T follicular helper cell (primary cell): ENCODE measurements around the gene OPTN.
"Not testable (repeated sequence)": the region's sequence is repeated elsewhere in the genome, so short reads cannot be mapped to it uniquely, and the experiment has no call there.

Experiments
- DNase-seq: peaks from one replicate; pipeline ENCODE4 v3.0.0-alpha.2; 2020; ENCODE audit warnings: low read depth

The OPTN gene

DNA sequence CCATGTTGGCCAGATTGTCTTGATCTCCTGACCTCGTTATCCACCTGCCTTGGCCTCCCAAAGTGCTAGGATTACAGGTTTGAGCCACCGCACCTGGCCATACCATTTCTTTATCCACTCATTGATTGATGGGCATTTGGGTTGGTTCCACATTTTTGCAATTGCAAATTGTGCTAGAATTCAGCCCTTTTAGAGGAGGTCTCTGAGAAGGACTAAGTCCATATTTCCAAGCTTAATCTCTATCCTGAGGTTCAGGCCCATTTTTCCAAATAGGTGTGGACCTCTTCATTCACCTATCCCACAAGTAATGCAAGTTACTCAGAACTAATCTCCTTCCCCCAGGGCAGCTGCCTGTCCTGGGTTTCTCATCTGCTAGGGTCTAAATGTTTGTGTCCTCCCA lies 9.7 kb upstream of the OPTN start:
- DNase-seq, result no peak

DNA sequence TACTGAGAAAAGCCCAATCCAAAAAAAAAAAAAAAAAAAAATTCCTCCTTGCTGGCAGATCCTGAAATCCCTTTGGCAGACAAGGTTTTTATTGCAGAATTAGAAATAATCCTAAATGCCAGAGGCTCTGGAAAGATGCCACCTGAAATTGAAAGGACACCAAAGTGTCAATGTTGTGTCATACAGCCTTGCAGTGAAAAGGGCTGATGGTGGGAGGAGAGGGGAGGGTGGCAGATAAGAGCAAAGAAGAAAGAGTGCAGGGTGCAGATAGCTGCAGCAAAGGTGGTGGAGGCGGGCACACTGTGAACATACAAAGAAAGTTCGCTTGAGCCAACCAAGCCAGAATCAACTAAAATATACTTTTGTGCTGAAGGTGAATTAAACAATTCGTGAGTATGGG lies 8.2 kb upstream of the OPTN start:
- DNase-seq, result no peak

DNA sequence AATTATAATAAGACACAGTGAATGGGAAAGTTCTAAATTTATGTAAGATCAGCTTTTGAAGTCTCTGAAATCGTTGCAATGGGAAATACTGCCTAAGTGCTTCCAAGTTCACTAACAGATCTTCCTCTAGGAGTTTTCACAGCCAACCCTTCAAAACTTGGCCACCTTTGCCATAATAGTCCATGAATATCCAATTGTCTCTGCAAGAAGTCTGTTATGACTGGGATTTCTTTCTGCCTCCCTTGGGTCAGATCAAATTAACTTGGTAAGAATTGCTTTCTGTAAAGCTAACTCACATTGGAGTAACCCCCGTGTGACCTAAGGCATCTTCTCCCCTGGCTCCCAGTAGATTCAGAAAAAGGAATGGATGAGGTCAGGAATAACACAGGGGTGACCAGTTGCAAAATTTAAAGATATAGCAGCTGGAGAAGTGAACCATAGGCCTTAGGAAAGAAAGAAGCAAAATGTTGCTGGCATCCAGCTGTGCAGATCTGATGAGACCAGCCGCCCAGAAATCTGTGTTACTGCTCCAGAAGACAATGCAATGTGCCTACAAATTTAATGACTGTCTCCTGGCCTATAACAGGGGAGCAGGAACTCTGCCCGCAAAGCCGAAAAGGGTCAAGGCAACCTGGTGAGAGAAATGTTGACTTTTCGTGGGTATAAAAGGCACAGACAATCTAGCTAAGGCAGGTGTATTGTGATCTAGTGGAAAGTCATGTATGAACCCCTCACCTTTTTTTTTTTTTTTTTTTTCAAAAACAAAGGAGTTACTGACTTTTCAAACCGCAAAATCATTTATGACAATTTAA lies 7.5 kb upstream of the OPTN start:
- DNase-seq, result no peak

DNA sequence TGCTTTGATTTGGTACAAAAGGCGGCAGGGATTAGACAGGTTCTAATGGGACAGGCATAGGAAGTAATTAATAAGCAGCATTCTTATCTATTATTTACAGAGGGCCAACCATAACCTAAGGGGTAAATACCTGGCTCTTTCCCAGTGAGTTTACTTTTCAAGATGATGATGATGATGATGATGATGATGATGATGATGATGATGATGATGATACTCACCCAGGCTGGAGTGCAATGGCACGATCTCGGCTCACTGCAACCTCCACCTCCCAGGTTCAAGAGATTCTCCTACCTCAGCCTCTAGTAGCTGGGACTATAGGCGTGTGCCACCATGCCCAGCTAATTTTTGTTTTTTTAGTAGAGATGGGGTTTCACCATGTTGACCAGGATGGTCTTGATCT lies 5.9 kb upstream of the OPTN start:
- not testable (repeated sequence) for DNase-seq

DNA sequence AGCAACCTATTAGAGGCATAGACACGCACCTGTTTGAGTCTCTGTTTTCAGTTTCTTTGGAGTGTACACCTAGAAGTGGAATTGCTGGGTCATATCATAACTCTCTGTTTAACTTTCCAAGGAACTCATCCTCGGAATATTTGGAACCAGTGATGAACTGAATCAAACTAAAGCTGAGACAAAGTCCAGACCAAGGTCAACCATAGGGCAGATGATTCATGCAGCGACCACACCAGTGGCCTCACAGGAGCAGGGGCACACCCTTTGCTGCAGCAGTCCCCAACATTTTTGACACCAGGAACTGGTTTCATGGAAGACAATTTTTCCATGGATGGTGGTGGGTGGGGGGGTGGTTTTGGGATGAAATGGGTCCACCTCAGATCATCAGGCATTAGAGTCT lies 4.9 kb upstream of the OPTN start:
- no peak for DNase-seq

DNA sequence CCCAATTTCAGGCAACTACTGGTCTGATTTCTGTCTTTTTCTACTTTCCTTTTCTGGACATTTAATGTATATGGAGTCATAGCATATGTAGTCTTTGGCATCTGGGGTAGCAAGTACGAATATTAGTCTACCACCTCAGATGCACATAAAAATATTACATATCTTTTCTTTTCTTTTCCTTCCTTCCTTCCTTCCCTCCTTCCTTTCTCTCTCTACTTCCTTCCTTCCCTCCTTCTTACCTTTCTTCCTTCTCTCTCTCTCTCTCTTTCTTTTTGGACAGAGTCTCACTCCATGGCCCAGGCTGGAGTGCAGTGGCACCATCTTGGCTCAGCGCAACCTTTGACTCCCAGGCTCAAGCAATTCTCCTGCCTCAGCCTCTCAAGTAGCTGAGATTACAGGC lies 4.0 kb upstream of the OPTN start:
- no peak for DNase-seq

DNA sequence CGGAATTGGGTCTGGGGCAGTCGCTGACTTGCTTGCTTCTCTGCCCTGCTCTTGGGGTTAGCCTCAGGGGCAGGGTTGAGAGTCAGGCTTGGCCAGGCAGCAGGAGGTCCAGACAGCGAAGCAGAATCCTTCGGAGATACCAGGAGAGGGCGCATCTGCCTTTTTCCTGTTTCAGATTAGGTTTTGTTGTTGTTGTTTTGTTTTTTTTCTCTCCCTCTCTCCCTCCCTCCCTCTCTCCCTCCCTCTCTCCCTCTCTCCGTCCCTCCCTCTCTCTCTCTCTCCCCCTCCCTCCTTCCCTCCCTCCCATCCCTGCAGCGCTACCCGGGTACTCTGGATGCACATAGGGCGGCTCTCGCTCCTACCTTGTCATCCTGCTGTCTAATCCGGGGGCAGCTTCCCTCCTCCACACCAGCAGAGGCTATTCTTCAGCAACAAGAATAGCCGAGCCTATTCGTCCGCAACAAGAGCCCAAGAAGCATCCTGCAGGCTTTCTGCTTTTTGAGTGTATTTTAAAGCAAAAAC lies 758 bp upstream of the OPTN start:
- peak; percentile 14 for DNase-seq

DNA sequence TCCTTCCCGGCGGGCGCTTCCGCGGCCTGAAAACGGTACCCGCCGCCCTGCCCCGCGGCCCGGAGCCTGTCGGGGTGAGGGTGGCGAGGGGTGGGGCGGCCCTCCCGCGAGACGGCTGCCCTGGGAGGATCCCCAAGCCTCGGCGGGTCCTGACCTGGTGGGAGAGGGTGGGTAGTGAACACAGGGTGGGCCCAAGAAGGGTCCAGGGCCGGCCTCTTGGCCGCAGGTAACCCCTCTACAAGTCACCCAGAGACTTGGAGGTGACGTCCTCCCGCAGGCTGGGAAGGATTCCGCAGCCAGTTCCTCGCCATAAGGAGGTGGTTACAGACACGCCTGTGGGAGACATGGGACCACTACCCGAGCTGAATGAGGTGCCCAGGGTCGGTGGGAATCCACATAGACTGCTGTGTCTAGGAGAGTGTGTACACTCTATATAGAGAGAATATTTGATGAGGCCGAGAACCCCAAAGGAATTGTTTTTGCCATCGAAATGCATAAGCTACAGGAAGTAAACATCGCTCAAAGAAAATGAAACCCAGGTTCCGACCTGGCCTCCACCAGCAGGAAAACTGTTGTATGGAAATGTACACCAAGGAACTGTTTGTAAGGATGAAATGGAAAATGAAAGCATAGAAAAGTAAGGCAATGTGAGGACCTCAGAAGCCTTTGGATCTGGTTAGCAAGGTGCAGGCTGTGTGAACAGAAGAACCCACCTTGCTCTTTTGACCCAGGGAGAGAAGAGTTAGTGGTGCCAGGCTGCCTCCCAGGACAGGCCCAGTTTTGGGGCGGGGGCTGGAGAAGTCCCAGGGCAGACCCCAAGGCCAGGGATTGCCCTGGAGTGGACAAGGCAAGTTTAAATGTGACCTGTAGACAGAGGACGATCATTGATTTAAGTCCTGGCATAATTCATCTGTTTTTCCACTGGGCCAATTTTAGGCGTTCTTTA lies 659 bp downstream of the OPTN start:
- DNase-seq, result peak; percentile 14

DNA sequence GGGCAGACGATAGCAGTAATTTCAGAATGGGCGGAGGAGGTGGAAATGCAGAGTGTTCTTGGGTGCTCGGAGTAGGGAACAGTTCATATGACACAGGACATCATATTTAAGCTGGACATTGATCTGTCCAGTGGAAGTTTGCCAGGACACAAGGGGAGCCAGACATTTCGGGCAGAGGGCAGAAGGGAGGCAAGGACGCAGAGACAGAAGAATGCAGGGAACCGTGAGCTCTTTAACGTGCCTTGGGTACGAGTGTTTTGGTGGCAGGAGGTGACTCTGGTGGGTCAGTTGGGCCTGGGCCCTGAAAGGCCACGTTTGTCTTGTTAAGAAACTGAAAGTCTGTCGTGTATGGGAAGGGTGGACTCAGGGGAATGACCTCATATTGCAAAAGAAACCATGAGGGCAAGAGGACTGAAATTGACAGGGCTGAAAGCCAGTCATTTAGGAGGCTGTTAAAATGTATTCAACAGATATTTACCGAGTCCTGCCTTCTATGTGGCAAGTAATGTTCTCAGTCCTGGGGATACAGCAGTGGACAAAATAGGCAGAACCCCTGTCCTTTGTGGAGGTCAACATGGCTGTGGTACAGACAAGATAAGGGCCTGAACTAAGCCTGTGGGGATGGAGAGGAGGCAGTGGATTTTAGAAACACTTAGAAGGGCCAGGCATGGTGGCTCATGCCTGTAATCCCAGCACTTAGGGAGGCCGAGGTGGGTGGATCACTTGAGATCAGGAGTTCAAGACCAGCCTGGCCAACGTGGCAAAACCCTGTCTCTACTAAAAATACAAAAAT lies 2.2 kb downstream of the OPTN start:
- no peak for DNase-seq

DNA sequence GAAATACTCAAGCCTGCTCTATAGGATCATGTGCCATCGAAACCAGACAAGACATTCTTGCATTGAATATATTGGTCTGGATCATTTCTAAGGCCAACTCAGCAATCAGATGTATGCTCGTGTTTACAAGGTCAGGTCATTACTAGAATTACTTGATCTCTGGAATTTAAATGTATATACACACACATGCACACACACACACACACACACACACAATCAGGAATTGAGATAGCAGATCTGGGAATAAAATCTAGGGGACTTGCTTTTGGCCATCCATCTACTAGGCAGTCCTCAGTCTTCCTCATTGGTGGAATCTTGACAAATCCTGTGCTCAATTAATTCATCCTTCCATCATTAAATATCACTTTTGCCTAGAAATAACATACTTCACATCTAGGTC lies 3.6 kb downstream of the OPTN start:
- DNase-seq, result no peak

DNA sequence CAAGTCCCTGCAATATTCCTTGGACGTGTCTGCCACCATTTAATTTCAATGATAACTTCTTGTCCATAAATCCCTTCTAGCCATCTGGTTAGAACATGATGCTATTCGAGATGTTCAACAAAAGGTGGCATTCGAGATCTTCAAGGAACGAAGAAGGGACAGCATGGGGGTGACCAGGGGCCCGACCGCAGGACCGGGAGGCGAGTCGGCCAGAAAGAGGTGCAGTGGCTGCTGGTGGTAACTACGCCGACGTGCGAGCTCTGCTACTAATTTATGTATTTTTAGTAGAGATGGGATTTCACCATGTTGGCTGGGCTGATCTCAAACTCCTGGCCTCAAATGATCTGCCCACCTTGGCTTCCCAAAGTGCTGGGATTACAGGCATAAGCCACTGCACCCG lies 4.7 kb downstream of the OPTN start:
- DNase-seq, result no peak

DNA sequence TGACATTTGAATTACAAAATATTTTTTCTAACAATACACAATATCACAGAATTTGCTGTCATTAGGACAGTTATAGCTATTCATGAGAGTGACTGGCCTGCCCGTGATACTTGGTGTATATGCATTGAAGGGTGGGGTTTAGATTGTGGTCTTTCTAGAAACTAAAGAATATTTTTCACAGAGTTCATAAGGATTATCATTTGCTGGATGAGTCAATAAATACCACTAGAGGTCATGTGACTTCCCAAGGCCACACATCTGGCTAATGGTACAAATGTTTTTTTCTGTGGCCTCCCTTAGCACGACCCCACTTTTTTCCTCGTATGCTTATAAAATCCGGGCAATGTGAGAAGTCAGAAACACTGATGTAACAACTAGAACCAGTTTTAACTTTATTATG lies 5.2 kb downstream of the OPTN start:
- DNase-seq, result no peak

DNA sequence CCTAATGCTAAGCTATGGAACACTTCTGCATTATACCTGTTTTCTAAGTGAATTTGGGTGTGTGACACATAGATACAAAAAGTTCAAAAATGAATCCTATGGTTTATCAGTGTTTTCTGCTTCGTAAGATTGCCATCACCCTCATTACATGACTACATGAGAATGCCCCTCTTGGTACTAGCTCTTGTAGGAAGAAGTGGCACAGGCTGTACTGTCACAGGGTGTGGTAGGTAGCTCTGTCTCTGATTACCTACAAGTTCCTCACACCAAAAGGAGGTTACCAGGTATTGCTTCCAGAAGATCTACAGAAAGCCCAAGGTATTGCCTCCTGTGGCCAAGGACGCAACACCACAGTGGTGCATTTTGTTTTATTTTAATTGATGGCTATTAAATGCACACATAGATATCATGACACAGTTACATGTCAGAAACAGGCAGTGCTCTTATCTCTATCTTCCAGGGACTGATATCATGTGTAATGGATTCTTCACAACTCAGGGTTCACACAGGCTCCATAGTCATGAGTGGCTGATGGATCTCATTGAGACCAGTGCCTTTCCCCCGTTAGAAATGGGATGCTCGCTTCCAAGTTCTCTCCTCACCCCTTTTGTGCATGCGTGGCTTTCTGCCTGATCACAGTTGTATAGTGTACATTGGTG lies 6.6 kb downstream of the OPTN start:
- no peak for DNase-seq

DNA sequence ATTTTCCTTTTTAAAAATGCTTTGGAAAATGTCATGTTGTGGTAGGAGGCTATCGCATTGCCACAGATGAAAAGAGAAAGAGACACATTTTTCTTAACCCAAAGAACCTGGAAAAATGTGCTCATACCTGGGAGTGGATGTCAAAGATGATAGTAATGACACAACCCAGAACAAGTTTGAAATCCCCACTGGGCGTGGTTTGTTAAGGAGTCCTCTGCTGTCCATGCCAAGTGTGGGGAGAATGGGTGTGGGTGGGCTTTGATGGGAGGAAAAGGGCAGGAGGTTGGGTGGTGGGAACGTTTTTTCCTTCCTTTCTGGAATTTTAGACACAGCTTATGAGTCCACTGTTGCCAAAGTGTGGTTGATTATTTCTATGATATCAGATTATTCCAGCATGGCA lies 10.9 kb downstream of the OPTN start:
- DNase-seq, result no peak

DNA sequence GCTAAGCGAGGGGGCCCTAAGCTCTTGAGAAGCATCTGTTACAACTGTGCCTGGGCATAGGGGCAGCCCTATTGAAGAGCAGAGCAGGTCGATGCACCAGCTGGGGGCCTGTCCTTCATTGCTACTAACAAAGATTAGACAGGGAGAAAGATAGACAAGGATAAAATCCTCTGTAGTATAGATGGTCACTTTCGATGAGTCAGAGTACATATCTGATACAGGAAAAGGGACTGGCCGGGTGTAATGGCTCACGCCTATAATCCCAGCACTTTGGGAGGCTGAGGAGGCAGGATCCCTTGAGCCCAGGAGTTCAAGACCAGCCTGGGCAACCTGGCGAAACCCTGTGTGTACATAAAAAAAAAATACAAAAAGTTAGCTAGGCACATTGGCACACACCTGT lies 13.6 kb downstream of the OPTN start:
- DNase-seq, result no peak

DNA sequence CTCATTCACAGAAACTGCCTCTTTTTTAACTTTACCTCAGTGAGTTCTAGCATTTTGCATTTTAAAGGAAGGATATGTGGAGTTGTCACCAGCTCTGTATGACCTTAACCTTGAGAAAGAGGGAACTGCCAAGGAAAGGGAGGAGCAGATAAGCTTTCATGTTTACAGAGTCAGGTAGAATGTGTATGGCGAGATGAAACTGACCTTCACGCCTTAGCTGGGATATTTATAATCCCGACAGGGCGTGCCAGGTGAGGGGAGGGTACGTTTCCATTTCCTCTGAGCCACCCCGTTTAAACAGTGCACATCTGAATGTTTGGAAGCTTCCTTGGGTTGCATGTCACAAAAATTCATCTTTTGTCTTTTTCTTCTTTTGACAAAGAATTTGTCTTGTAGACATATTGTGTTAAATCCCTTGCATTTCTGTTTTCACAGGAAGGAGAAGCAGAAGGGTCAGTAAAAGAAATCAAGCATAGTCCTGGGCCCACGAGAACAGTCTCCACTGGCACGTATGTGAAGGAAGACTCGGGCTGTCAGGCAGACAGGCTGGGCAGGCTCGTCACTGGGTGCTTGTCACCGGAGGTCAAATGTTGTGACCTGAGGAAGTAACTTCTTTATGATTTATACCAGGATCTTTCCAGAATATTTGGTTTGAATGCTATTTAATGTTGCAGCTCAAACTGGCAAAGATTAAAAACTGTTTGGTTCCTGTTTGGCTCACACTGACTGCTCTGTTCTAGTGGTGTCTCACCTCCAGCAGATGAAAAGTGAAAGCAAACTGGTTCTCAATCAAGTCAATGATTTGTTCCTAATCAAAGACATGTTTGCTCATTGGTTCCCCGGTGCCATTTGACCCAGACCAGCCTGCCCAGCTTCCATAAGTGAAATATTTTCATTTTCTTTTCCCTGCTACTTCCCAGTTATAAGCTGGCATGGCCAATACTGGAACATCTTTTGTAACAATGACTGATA lies 16.2 kb downstream of the OPTN start:
- no peak for DNase-seq

DNA sequence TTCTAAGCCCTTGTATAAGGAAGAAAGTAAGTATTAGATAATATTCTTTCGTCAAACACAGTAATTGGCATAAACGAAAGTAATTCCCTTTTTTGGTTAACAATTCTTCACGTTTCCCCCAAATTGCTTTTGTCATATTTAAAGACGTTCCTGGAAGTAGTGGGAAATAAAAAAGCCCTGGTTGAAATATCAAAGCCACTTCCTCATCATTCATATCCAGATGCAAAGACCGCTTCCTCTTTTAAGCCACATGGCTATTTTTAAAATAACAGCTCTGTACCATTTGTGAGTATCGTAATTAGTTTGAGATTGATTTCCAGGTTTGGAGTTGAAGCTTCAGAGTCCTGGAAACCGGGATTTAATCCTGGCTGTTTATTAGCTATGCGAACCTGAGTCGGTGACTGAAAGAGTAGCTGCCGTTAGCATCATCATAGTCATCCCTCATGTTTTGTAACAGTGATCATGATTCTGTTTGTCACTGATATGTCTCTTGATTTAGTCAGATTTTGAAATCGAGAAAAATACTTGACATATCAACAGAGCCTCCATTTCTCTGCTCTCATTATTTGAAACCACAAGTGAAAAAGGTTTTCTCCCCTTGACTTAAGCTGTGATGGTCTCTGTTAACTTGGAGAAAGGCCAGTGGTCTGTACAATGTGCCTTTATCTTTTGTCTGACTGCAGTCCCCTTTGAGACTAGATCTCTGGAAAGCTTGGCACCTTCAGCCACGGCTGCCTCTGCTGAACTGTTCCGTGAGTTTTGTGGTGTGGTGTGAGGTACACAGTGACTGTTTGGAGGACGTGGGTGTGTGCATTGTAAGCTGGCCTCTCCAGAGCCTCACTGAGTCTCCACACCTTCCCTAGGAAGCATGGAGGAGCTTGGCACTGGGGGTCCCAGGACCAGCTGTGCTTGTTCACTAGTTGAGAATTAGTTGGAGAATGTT lies 18.1 kb downstream of the OPTN start:
- DNase-seq, result no peak

DNA sequence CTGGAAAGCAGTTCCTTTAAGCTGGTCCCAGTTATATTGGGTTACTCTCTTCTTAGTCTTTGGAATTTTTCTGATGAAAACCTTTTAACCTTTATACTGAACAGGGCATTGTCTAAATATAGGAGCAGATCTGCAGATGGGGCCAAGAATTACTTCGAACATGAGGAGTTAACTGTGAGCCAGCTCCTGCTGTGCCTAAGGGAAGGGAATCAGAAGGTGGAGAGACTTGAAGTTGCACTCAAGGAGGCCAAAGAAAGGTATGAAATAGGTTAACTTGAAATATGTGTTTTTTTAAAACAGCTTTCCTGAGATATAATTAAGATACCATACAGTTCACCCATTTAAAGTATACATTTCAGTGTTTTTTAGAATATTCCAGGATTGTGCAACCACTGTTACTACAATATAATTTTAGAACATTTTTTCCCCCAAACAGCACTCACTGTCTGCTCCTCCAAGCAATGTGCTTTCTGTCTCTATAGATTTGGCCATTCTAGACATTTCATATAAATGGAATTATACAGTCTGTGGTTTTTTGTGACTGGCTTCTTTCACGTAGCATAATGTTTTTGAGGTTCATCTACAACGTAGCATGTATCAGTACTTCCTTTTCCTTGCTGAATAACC lies 18.9 kb downstream of the OPTN start:
- DNase-seq, result no peak
